Fibroblast of the aortic adventitia (primary cell): ENCODE results near the gene TFEB. TPM values are rescaled to one million over a fixed set of nuclear protein-coding genes. Genes with fewer than 3 reads are reported as not detected.

ENCODE experiments used
- DNase-seq: peaks from one replicate; pipeline ENCODE4 v3.0.0-alpha.2; 2010; ENCODE audit warnings: low read depth
- H3K4me3 ChIP-seq: 2 replicates; pipeline ENCODE4 v1.5.1; 2011; ENCODE audit warnings: low read depth, mild to moderate bottlenecking, control low read depth, low read length, moderate library complexity
- CTCF ChIP-seq: IDR thresholded peaks from 2 replicates; pipeline ENCODE4 v1.5.1; 2011; ENCODE audit warnings: mild to moderate bottlenecking, low read length, control low read depth, inconsistent platforms; ENCODE audit not compliant: insufficient read depth
- total RNA-seq: library from RNA; depleted of rRNA; stranded (reverse); fragments of >200 nt; gene quantifications from 2 replicates; pipeline ENCODE4 v1.2.3, GENCODE V29; 2012; ENCODE audit warnings: low replicate concordance

Gene TFEB
- total RNA-seq, 1 donor, result 5.1 TPM

- no peak overlapping the region for H3K4me3 ChIP-seq
- DNase-seq, result no peak
- TF ChIP-seq CTCF, result no peak
Observed at GRCh38 chr6:41746107-41746506, 10.7 kb upstream of the TFEB start.

- no peak for TF ChIP-seq CTCF
- DNase-seq, result no peak
- no peak overlapping the region for H3K4me3 ChIP-seq
Observed at GRCh38 chr6:41744236-41744787, 8.9 kb upstream of the TFEB start.

- DNase-seq, result no peak
- TF ChIP-seq CTCF, result no peak
- no peak overlapping the region for H3K4me3 ChIP-seq
Observed at GRCh38 chr6:41743406-41744235, 8.2 kb upstream of the TFEB start.

GRCh38 chr6:41741625-41742490 is 6.5 kb upstream of the TFEB start:
- no peak for DNase-seq
- no peak overlapping the region for H3K4me3 ChIP-seq
- TF ChIP-seq CTCF, result no peak

GRCh38 chr6:41740366-41741162 is 5.2 kb upstream of the TFEB start:
- H3K4me3 ChIP-seq, result no peak overlapping the region
- no peak for DNase-seq
- no peak for TF ChIP-seq CTCF

- TF ChIP-seq CTCF, result no peak
- DNase-seq, result peak; percentile 35
- H3K4me3 ChIP-seq, result no peak overlapping the region
Observed at GRCh38 chr6:41739041-41739440, 3.6 kb upstream of the TFEB start.
